ENCODE measurements around the gene CLDN22.

CLDN22 gene

DNA sequence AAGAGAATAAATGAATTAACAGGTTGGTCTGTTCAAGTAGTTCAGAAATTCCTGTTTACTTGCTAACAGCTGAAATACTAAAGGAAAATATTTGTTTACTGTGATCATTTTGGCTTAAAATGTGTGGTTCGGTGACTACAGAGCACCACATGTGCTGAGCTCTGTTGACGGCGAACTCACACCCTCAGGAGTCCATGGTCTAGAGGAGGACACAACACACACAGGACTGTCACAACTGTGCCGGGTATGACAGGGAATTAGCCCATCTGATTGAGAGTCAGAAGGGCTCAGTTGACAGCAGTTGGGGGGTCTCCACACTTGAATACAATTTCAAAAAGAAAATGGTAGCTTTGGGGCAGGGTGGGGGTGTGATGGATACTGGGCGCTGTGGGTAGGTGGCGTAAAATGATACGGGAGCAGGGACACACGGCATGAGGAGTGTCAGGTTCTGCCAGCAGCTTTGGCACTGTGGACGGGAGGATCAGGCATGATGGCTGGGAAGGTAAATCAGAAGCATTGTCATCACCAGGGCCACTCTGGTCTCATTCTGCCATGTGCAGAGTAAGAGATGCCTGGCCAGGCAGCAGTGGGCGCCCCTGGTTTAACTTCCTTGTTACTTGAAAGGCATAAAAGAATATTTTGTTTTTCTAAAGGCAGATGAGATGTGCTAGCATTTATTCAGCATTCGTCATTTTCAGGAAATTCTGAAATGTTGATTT is 33.3 kb downstream of the CLDN22 start:
- ChIA-PET CTCF (no interaction called here), POLR2A (no interaction called here)
- peaks cover 4 to 69% of the 10 kb centered on the region in 2 experiments for H3K36me3 ChIP-seq (ENCODE audit: control insufficient read depth in 2 of 2, insufficient read depth in 1 of 2, low read length in 2 of 2)
- H3K4me3 ChIP-seq (ENCODE audit: low read depth, low read length): no peak overlapping the region
- TF ChIP-seq ZNF776 (tag by site-specific recombination; IDR thresholded peaks at IDR 0.05; ENCODE audit: borderline replicate concordance) (no peak), ZNF341 (tag by site-specific recombination; IDR thresholded peaks at IDR 0.05; ENCODE audit: low read depth) (no peak), ZNF670 (tag by site-specific recombination; IDR thresholded peaks at IDR 0.05; ENCODE audit: low read depth) (no peak), ZNF473 (tag by site-specific recombination; IDR thresholded peaks at IDR 0.05) (no peak), KLF17 (tag by site-specific recombination; IDR thresholded peaks at IDR 0.05) (no peak), ZBTB49 (tag by site-specific recombination; IDR thresholded peaks at IDR 0.05; ENCODE audit: low read depth) (no peak), FEZF1 (tag by site-specific recombination; IDR thresholded peaks at IDR 0.05) (no peak)
- TF ChIP-seq, protein P1, sequence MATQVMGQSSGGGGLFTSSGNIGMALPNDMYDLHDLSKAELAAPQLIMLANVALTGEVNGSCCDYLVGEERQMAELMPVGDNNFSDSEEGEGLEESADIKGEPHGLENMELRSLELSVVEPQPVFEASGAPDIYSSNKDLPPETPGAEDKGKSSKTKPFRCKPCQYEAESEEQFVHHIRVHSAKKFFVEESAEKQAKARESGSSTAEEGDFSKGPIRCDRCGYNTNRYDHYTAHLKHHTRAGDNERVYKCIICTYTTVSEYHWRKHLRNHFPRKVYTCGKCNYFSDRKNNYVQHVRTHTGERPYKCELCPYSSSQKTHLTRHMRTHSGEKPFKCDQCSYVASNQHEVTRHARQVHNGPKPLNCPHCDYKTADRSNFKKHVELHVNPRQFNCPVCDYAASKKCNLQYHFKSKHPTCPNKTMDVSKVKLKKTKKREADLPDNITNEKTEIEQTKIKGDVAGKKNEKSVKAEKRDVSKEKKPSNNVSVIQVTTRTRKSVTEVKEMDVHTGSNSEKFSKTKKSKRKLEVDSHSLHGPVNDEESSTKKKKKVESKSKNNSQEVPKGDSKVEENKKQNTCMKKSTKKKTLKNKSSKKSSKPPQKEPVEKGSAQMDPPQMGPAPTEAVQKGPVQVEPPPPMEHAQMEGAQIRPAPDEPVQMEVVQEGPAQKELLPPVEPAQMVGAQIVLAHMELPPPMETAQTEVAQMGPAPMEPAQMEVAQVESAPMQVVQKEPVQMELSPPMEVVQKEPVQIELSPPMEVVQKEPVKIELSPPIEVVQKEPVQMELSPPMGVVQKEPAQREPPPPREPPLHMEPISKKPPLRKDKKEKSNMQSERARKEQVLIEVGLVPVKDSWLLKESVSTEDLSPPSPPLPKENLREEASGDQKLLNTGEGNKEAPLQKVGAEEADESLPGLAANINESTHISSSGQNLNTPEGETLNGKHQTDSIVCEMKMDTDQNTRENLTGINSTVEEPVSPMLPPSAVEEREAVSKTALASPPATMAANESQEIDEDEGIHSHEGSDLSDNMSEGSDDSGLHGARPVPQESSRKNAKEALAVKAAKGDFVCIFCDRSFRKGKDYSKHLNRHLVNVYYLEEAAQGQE (tag by site-specific recombination; IDR thresholded peaks at IDR 0.05): no peak
- no peak overlapping the region for H3K27ac ChIP-seq (ENCODE audit: extremely low read depth, low read depth, low read length)
- no peaks in the 10 kb centered on the region for H3K9me3 ChIP-seq (ENCODE audit: control insufficient read depth, insufficient read depth, low read depth, low read length)
- no peaks in the 10 kb centered on the region for H3K4me1 ChIP-seq (ENCODE audit: control insufficient read depth, insufficient read depth, low read length)

DNA sequence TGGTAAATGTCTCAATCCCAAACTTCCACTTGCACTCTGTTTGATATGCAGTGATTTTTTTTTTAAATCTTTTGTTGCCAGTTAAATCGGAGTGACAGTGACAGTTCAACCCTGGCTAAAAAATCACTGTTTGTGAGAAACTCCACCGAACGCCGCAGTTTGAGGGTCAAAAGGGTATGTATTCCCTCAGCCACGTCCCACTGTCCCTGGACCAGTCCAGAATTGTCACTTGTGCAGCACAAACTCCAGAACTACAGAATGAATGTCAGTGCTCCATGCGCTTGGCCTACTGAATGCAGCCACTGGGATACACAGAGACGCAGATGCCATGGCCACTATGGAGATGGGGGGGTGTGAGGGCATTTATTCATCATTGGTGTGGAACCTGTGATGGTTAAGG is 34.2 kb downstream of the CLDN22 start:
- H3K4me1 ChIP-seq (ENCODE audit: control insufficient read depth, insufficient read depth, low read length): no peaks in the 10 kb centered on the region
- peaks cover 4 to 68% of the 10 kb centered on the region in 2 experiments for H3K36me3 ChIP-seq (ENCODE audit: control insufficient read depth in 2 of 2, insufficient read depth in 1 of 2, low read length in 2 of 2)
- ChIA-PET POLR2A (no interaction called here), CTCF (no interaction called here)
- no peak overlapping the region for H3K4me3 ChIP-seq (ENCODE audit: low read depth, low read length)
- TF ChIP-seq ZNF548 (tag by site-specific recombination; IDR thresholded peaks at IDR 0.05): no peak
- TF ChIP-seq ZNF23 (tag by site-specific recombination; IDR thresholded peaks at IDR 0.05; ENCODE audit: borderline replicate concordance): no peak
- TF ChIP-seq OVOL3 (tag by site-specific recombination; IDR thresholded peaks at IDR 0.05): no peak
- TF ChIP-seq ZBTB21 (tag by site-specific recombination; IDR thresholded peaks at IDR 0.05): no peak
- no peak for TF ChIP-seq KLF1 (tag by site-specific recombination; IDR thresholded peaks at IDR 0.05)
- TF ChIP-seq KLF8 (tag by site-specific recombination; IDR thresholded peaks at IDR 0.05): no peak
- no peak for TF ChIP-seq EGR2 (tag by site-specific recombination; IDR thresholded peaks at IDR 0.05; ENCODE audit: low read depth)
- TF ChIP-seq ZFP69B (tag by site-specific recombination; IDR thresholded peaks at IDR 0.05): no peak
- TF ChIP-seq ZNF610 (tag by site-specific recombination; IDR thresholded peaks at IDR 0.05; ENCODE audit: borderline replicate concordance): no peak
- no peak for TF ChIP-seq ZNF280C (tag by site-specific recombination; IDR thresholded peaks at IDR 0.05)
- TF ChIP-seq ZNF677 (tag by site-specific recombination; IDR thresholded peaks at IDR 0.05): no peak
- TF ChIP-seq ZNF544 (tag by site-specific recombination; IDR thresholded peaks at IDR 0.05): no peak
- TF ChIP-seq MEIS1 (CRISPR knock-in tag; IDR thresholded peaks at IDR 0.05; ENCODE audit: borderline replicate concordance): no peak
- no peak overlapping the region for H3K27ac ChIP-seq (ENCODE audit: extremely low read depth, low read depth, low read length)
- H3K9me3 ChIP-seq (ENCODE audit: control insufficient read depth, insufficient read depth, low read depth, low read length): no peaks in the 10 kb centered on the region
